ENCODE data around the gene NUDT1.

GRCh38 chr7:2198760-2199159 lies 43.3 kb upstream of the NUDT1 start:
- TF ChIP-seq CTCF (conservative IDR thresholded peaks at IDR 0.05 in 1 of 2, IDR thresholded peaks at IDR 0.05 in 1 of 2; ENCODE audit: extremely low read depth in 1 of 2, insufficient read depth in 1 of 2, low read depth in 1 of 2, low read length in 2 of 2) (no peak), EZH2 (IDR thresholded peaks at IDR 0.05; ENCODE audit: borderline replicate concordance, low read length) (no peak)

All from mammary epithelial cell (primary cell).